Stromal cell of bone marrow (primary cell): Measurements from ENCODE around the gene EME1.
"Not testable (repeated sequence)": the region's sequence is repeated elsewhere in the genome, so short reads cannot be mapped to it uniquely, and the experiment has no call there.

Experiments used
- DNase-seq: peaks from one replicate; pipeline ENCODE4 v3.0.0-alpha.2; 2012; ENCODE audit warnings: low read depth

Gene EME1

GRCh38 chr17:50426472-50426782 lies 53.4 kb downstream of the EME1 start:
- DNase-seq = no peak

GRCh38 chr17:50426814-50427787 lies 54.1 kb downstream of the EME1 start:
- no peak for DNase-seq

GRCh38 chr17:50428126-50428525 lies 55.1 kb downstream of the EME1 start:
- DNase-seq = not testable (repeated sequence)

- no peak for DNase-seq
These were observed 55.9 kb downstream of the EME1 start for GRCh38 chr17:50428831-50429424.

GRCh38 chr17:50429793-50430192 lies 56.8 kb downstream of the EME1 start:
- no peak for DNase-seq
